CD1c-positive myeloid dendritic cell (primary cell): Measurements from ENCODE around the gene SLC22A14.
"Not testable (repeated sequence)": the region's sequence is repeated elsewhere in the genome, so short reads cannot be mapped to it uniquely, and the experiment has no call there.

ENCODE experiments used
- DNase-seq: peaks from one replicate; pipeline ENCODE4 v3.0.0-alpha.2; 2016; ENCODE audit errors: extremely low spot score

Gene SLC22A14

DNA sequence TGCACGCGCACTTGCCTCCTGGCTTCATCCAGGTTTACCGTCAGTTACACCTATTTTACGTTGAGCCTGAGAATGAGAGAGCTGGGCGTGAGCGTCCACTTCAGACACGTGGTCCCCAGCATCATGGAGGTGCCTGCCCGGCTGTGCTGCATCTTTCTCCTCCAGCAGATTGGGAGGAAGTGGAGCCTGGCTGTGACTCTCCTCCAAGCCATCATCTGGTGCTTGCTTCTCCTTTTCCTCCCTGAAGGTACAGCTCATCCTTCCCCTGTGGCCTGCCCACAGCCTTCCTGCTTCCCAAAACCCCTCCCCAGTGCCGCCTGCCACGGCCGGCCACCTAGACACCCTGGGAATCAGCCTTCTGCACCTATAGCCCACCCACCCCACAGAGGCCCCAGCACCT, 31.6 kb downstream of the SLC22A14 start:
- peak; percentile 38 for DNase-seq

DNA sequence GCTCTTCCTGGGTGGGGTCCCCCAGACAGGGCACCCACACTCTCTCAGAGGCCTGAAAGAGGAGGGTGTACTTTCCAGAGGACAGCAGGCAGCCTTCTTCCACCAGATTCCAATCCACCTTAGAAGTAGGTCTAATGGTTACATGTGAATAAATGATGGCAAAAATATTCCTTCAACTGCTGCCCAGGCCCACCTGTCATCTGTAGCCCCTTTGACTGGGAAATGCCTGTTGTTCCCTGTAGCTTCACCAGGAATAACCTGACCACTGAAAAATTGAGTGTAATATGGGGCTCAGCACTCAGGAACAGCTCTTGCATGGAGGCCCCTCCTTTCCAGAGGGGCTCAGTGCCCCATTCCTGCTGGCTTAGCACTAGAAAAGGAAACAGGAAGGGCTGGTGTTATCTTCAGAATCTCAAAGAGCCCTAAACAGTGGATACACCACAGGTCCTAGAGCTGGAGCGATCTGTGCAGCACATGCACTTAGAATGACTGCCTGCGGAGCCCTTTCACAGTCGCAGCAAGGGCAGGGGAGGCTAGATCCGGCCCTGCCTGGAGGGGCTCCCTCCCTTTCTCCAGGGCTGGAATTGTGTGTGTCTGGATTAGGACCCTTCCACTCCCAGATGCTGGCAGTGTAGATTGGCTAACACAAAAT, 32.1 kb downstream of the SLC22A14 start:
- DNase-seq = no peak

DNA sequence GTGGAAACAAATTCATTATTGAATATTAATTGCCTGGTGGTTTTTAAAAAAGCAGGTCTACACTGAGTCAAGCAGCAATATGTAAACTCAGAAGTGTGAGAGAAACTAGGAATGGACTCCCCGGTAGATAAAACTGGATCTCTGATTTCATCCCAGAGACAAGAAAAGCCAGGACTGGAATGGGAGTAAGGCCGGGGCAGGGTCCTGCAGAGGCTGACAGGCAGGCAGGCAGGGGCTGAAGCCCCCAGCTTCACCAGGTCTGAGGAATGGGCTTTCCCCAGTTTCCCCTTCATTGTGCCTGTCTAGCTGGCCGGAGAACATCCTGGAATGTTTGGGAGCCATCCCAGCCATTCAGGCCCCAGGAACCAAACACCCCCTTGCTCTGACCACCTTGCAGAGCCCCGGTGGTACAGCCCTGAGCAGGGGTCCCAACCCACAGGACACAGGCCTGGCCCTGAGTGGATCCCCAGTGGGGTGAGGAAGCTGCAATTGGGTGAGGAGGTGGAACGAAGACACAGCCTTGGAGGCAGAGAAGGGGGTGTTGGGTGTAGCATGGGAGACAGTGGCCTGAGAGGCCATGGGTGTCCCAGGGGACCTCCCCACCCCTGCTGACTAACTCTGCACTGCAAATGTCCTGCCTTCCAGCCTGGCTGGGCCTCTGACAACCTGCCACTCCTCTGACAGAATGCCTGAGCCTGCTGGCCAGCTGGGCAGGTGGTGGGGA, 32.8 kb downstream of the SLC22A14 start:
- no peak for DNase-seq

DNA sequence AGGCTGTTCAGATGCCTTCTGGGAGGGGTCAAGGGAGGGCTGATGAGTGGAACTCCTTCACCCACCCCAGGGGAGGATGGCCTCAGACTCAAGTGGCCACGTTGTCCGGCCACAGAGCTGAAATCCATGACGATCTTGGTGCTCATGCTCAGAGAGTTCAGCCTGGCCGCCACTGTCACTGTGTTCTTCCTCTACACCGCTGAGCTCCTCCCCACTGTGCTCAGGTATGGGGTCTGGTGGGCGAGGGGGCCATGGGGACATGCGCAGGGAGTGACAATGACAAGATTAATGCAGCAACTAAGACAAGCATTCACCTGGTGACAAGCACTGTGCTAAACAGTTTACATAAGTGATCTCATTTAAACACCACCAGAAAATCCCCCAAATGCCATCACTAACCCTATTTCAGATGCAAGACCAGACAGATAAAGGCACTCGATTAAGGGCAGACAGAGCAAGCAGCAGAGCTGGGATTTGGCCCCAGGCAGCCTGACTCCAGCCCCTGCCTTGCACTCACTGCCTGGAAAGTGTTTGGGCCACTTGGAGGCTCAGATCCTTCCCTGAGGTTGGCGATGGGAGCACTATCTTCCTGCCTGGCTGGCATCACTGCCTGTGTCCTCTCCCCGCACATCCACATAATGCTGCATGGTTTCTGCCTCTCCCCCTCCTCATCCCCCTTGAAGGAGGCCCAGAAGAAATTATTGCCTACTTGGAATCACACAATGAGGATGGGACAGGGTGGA, 33.6 kb downstream of the SLC22A14 start:
- DNase-seq = no peak

DNA sequence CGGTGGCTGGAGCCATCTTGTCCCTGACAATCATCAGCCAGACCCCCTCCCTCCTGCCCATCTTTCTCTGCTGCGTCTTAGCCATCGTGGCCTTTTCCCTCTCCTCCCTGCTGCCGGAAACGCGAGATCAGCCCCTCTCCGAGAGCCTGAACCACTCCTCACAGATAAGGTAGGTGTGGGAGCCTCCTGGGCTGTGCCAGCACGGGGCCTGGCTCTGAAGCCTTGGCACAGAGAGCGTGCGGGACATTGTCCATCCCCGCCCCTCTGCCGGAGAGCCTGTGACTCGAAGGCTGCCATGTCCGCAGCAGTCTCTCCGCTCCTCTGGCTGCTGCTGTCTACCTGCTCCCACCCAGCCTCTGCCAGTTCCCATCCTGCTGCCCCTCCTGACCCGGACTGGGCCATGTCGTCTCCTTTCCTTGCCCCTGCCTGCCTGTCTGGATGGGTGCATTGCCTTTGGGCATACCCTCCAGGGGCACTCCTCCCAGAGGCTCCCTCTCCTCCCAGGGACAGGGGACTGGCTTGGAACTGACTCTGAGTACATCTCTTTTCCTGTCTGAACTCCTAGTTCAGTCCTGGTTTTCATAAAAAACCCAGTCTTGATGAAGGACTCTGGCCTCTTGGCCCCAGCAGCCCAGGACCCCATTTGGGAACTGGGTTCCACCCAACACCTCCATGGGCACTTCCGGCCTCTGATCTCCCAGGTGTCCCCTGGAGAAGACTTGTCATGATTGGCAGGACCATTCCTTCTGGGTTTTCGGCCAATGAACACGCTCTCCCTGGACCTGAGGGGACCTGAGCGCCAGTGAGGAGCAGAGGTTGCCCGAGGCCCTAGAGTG, 34.5 kb downstream of the SLC22A14 start:
- no peak for DNase-seq

DNA sequence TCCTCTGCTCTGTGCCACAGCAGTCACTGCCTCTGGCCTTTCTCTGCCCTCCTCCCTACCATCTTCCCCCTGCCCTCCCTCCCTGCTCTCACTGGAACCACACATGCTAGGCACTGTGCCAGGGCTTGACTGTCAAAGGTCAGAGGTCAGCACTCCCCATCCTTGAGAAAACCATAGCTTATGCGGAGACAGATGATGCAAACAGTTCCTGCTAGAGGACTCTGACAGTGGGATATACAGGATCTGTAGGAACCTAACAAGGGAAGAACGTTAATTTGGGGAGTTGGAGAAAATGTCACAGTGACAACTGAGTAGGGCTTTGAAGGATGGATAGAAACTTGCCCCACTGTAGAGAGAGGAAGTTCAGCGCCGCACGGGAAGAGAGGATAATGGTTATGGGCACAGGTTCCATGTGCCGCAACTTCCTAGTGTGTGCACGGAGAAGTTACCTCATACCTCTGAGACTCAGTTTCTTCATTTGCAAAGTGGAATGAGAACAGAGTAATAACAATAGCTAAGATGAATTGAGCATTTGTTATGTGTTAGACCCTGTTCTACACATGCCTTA, 35.2 kb downstream of the SLC22A14 start:
- DNase-seq = no peak

DNA sequence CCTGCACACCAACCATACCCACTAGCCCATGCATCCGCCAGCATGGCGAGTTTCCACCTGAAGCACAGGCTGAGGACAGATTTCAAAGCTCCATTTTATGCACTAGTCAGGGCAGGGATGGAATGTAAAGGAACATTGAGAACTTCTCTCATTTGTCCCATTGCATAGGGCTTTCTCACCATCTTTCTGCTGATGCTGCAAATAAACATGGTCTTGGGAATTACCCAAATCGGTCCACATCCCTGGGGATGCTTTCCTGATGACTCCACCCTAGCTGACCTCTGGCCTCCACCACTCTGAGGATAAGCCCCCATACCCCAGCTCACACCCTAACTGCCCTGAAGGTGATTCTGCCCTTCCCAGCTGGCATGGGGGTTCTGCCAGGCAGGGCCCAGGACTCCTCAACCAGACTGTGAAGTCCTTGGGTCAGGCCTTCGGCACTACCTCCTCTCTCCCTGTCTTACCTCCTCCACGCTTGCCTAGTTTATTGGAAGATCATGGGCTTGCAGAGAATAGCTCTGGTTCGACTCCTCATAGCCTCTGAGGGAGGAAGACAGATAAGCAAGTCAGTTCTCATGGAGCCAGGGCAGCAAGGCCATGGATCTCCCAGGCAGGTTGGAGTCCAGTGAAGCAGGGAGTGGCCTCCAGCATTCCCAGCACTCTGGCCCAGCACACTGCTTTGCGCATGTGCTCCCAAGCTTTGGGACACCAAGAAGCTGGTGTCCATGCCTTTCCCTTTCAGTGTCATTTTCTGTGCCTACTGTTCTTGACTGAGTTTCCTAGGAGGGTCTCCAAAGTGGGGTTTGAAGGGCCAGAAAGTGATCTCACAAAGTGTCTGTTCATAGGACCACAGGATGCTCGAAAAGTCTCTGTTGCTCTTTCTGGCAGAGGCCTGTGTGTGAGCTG, 36.9 kb downstream of the SLC22A14 start:
- no peak for DNase-seq

DNA sequence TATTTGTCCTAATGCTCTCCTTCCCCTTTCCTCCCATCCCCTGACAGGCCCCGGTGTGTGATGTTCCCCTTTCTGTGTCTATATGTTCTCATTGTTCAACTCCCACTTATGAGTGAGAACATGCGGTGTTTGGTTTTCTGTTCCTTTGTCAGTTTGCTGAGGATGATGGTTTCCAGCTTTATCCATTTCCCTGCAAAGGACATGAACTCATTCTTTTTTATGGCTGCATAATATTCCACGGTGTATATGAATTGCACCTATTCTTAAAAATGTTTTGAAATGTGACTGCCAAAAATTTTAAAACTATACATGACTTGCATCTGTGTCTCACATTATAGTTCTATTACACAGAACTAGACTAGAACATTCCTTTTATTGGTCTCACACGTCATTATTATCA, 38.5 kb downstream of the SLC22A14 start:
- DNase-seq = not testable (repeated sequence)

DNA sequence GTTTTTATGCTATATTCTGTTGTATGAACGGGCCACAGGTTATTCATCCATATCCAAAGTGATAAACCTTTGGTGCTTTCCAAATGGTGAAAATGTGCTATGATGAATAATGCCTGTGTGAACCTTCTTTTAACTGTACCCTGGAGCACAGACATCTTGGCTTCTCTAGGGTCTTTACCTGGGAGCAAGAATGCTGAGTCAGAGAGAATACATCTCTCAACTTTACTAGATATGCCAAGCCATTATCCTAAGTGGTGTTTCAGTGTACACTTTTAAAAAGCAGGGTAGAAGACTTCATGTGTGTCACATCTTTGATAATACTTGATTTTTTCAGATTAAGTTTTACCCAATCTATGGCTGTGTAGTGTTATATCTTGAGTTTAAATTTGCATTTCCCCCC, 41.0 kb downstream of the SLC22A14 start:
- DNase-seq = no peak

DNA sequence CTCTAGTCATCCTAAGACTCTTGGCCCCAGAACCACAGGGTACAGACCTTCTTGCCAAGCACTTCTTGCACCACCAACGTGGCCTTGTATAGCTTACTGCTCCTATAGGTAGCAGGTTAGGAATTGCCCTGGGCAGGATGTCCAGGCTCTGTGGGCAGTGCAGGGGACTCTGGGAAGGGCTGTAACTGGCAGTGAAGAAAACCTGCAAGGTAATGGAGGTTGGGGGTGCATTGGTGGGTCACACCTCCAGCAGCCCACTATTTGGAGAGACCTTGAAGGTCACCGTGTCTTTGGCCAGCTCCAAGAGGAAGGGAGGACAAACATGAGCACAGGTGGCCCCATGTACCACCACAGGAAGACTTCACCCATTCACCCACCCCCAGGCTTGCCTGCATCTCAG, 43.2 kb downstream of the SLC22A14 start:
- DNase-seq = no peak

DNA sequence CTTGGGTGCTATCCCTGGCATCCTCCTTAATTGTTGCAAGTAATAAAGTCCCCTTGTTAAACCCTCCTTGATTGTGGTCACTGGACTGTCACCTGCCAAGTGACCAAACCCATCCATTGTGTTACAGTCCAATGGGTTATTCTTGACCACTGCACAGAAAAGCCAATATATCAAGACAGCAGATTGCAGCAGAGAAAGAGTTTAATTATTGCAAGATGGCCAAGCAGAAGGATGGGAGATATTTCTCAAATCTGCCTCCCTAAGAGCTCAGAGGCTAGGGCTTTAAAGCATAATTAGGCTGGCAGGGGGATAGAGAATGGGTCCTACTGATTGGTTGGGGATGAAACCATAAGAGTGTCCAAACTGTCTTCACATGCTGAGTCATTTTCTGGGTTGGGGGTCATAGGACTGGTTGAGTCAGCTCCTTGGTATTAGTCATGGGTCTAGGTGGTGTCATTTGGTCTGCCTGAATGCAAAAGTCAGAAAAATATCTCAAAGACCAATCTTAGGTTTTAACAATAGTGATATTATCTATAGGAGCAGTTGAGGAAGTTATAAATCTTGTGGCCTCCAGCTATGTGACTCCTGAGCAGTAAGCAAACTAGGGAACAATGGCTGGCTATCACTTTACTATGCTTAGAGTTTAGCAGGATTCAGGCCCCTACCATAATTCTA, 45.4 kb downstream of the SLC22A14 start:
- DNase-seq = no peak

DNA sequence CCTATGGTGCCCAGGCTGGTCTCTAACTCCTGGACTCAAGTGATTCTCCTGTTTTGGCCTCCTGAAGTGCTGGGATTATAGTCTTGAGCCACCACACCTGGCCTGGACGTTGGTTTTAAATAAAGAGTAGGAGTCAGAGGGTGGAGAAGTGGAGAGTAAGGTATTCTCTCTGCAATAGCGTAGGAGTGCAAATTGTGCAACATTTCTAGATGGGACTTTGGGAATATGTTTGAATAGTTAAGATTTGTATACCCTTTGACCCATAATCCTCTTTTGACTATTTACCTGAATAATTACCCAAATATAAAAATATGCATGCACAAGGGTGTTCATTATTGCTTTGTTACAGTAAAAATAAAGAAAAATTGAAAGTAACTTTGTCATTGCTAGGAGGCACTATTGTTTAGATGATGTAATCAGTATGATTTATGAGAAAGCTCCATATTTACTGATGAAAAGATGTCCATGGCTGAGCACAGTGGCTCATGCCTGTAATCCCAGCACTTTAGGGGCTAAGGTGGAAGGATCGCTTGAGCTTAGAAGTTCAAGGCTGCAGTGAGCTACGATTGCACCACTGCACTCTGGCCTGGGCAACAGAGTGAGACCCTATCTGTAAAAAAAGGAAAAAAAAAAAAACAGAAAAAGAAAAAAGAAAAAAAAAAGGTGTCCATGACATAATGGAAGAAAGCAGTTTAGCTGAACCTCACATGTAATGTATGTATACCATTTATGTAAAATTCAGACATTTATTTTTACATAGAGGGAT, 49.3 kb downstream of the SLC22A14 start:
- DNase-seq = no peak

DNA sequence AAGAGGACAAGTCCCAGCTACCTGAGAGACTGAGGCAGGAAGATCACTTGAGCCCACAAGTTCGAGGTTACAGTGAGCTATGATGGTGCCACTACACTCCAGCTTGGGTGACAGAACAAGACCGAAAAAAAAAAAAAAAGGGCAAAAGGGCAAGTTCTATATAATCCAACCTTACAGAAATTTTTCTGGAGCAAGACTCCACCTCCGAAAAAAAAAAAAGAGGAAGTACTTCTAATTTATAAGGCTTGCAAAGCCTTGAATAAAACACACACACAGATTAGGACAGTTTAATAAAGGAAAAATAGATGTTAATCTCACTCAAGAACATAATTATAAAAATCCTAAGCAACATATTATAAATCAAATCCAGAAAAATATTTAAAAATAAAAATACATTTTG, 50.1 kb downstream of the SLC22A14 start:
- no peak for DNase-seq

DNA sequence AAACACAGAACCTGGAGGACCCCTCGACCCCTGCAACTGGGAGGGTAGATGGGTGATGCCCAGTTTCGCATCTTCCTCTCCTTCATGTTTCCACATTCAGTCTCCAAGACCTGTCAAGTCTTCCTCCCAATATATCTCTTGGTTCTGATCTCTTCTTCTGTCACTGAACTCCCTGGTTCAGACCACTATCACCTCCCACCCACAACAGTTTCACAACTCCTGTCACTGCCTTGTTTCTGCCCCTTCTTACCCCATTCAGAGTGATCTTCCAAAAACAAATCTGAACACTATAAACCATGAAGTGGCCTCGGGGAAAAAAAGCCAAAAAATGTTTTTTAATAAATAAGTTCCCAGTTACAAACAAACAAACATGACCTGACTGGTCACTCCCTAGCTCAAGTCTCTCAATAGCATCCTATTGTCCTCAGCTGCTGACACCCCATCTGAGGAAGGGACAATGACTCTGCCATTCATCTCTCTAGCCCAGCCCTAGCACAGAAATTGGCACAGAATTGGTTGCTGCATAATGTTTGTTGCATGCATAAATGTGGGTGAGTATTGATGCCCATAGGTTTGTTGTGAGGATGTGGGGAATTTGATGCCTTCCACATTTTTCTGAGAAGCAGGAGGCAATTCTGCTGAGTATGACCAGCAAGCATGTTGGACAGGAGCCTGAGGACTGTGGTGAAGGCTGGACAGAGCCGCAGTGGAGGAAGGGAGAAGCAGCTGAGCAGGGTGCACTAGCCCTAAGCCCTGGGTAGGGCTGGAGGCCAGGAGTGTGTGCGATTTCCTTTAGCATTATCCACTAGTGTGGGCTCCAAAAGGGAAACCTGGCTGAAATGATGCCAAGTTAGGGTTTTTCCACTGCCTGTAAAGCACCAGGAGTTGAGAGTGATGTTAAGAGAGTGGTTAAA, 52.3 kb downstream of the SLC22A14 start:
- DNase-seq = no peak

DNA sequence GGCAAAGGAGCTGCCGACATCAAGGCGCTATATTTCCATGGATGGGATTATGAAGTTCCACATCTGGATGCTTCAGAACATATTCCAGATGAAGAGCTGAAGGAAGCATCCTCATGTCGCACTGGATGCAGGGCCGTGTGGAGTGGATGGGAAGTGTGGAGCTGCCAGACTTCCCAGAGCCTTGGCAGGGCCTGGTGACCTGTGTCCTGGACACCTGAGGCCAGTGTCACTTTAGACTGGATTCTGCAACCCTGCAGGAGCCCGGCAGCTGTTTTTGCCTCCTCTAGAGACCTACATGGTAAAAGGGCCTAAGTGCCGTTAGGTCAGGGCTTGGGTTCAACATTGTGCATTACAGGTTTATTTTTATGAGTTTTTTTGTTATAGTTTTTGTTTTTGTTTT, 53.2 kb downstream of the SLC22A14 start:
- no peak for DNase-seq

DNA sequence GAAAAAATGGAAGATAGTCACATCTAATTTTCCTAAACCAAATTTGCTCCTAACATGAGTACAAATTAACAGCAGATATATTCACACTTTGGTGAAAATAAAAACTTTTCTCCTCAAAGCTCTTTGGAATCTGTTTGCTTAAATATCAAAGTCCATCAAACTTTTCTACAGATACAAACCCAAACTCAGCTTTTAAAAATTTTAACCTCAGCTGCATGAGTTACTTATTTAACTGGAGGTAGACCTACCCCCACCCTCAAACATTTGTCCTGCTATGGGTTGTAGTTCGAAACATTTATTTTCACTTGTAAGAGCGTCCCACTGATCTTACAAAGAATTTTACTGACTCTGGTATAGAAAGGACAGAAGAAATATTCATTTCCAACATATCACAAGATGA, 55.6 kb downstream of the SLC22A14 start:
- DNase-seq = no peak

DNA sequence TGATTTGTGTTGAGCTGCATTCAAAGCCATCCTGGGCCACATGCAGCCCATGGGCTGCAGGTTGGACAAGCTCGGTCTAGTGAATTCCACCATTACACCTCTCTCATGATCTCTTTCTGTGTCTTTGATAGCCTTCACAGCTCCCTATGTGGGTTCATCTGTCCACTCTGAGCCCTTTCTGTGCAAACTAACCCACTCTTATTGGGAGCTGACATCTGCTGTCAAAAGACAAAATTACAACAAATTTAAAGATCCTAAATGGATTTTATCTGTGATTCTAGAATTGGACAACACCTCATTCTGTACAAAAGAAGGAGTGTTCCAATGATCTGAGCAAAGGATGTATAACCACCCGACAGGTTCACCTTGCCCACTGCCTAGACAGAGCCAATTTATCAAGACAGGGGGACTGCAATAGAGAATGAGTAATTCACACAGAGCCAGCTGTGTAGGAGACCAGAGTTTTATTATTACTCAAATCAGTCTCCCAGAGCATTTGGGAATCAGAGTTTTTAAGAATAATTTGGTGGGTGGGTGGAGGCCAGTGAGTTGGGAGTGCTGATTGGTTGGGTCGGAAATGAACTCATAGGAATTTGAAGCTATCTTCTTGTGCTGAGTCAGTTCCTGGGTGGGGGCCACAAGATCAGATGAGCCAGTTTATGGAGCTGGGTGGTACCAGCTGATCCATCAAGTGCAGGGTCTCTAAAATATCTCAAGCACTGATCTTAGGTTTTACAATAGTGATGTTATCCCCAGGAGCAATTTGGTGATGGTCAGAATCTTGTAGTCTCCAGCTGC, 61.9 kb downstream of the SLC22A14 start:
- no peak for DNase-seq
